ENCODE results near the gene WIPF3. TPM values are rescaled to one million over a fixed set of nuclear protein-coding genes. Genes with fewer than 3 reads are reported as not detected.

The WIPF3 gene
- total RNA-seq, 4 donors from 2014 or later: 3.7 to 6.8 (median 5.5) TPM

- no peak for TF ChIP-seq POLR2AphosphoS5 (IDR thresholded peaks at IDR 0.05)
- TF ChIP-seq EP300 (IDR thresholded peaks at IDR 0.05): no peak
- no peak for TF ChIP-seq POLR2A (IDR thresholded peaks at IDR 0.05)
- no peak for TF ChIP-seq CTCF (IDR thresholded peaks at IDR 0.05)
- Histone ChIP-seq H3K36me3 (no peaks in the 10 kb centered on the region), H3K4me1 (peaks cover 0 to 17% (median 0%) of the 10 kb centered on the region in 3 donors), H3K27ac (no peak overlapping the region), H3K27me3 (no peaks in the 10 kb centered on the region), H3K4me3 (no peak overlapping the region), H3K9me3 (no peaks in the 10 kb centered on the region)
- WGBS, 2 donors (ENCODE audit: low coverage in 1 of 2): 81 to 100% methylated on average over 2 of the region's 2 CpGs
- no peak for ATAC-seq
Observed at GRCh38 chr7:29896685-29897411, 90.5 kb downstream of the WIPF3 start.

GRCh38 chr7:29898301-29898700 is 92.0 kb downstream of the WIPF3 start:
- TF ChIP-seq EP300 (IDR thresholded peaks at IDR 0.05) (no peak), POLR2A (IDR thresholded peaks at IDR 0.05) (no peak), CTCF (IDR thresholded peaks at IDR 0.05) (no peak), POLR2AphosphoS5 (IDR thresholded peaks at IDR 0.05) (no peak)
- Histone ChIP-seq H3K4me1 (peaks cover 0 to 17% (median 0%) of the 10 kb centered on the region in 3 donors), H3K27me3 (no peaks in the 10 kb centered on the region), H3K4me3 (no peak overlapping the region), H3K9me3 (no peaks in the 10 kb centered on the region), H3K36me3 (no peaks in the 10 kb centered on the region), H3K27ac (no peak overlapping the region)
- no peak for ATAC-seq
- 62 to 85% methylated on average over 4 to 5 of the region's 5 CpGs for WGBS, 2 donors (ENCODE audit: low coverage in 1 of 2)

GRCh38 chr7:29900745-29901144 is 94.4 kb downstream of the WIPF3 start:
- H3K4me3 ChIP-seq: no peak overlapping the region
- no peaks in the 10 kb centered on the region for H3K27me3 ChIP-seq
- WGBS, 2 donors (ENCODE audit: low coverage in 1 of 2): 71% methylated on average over 1 of the region's 1 CpG; no CpG with 5 or more reads in 1 of the 2 donors
- no peak for TF ChIP-seq EP300 (IDR thresholded peaks at IDR 0.05)
- TF ChIP-seq POLR2A (IDR thresholded peaks at IDR 0.05): no peak
- TF ChIP-seq CTCF (IDR thresholded peaks at IDR 0.05): no peak
- TF ChIP-seq POLR2AphosphoS5 (IDR thresholded peaks at IDR 0.05): no peak
- peaks cover 0 to 6% (median 0%) of the 10 kb centered on the region in 3 donors for H3K4me1 ChIP-seq
- H3K36me3 ChIP-seq: peaks cover 0 to 20% of the 10 kb centered on the region in 2 donors
- H3K9me3 ChIP-seq: peaks cover 0 to 3% (median 0%) of the 10 kb centered on the region in 3 donors
- no peak overlapping the region for H3K27ac ChIP-seq
- no peak for ATAC-seq

- TF ChIP-seq POLR2A (IDR thresholded peaks at IDR 0.05) (no peak), POLR2AphosphoS5 (IDR thresholded peaks at IDR 0.05) (no peak), CTCF (IDR thresholded peaks at IDR 0.05) (no peak), EP300 (IDR thresholded peaks at IDR 0.05) (no peak)
- 90 to 92% methylated on average over 2 to 3 of the region's 3 CpGs for WGBS, 2 donors (ENCODE audit: low coverage in 1 of 2)
- no peak overlapping the region for H3K4me3 ChIP-seq
- H3K27ac ChIP-seq: no peak overlapping the region
- no peak for ATAC-seq
- peaks cover 0 to 25% (median 0%) of the 10 kb centered on the region in 3 donors for H3K9me3 ChIP-seq
- no peaks in the 10 kb centered on the region for H3K4me1 ChIP-seq
- no peaks in the 10 kb centered on the region for H3K27me3 ChIP-seq
- peaks cover 0 to 20% of the 10 kb centered on the region in 2 donors for H3K36me3 ChIP-seq
Observed at GRCh38 chr7:29906200-29907022, 100.1 kb downstream of the WIPF3 start.

All from gastroesophageal sphincter (tissue), 4 donors.